SK-N-SH (cell line): ENCODE data around the gene VPS16.

ENCODE experiments used
- CHD2 ChIP-seq: fragments of 150-350 bp; IDR thresholded peaks from 2 replicates; pipeline ENCODE4 v1.6.1; 2018; ENCODE audit warnings: low read length; ENCODE audit not compliant: partially characterized antibody
- CTCF ChIP-seq: fragments of 200-600 bp; sonication (generic); IDR thresholded peaks from 2 replicates; pipeline ENCODE4 v1.6.1; 2017; ENCODE audit warnings: antibody characterized with exemption, mild to moderate bottlenecking, moderate library complexity
- ELF1 ChIP-seq: IDR thresholded peaks from 2 replicates; pipeline ENCODE4 v1.4.0; 2012
- EP300 ChIP-seq, 2 experiments: IDR thresholded peaks; 2 replicates each; pipeline versions ENCODE4 v1.4.0 to v1.6.1; 2012; ENCODE audit warnings: borderline replicate concordance in 1 of 2, low read depth in 1 of 2, low read length in 1 of 2
- EZH2phosphoT487 ChIP-seq: fragments of 200-600 bp; sonication (generic); IDR thresholded peaks from 2 replicates; pipeline ENCODE4 v1.6.1; 2017; ENCODE audit warnings: low read depth, mixed run types, mild to moderate bottlenecking, antibody characterized with exemption, moderate library complexity, borderline replicate concordance
- NRF1 ChIP-seq: IDR thresholded peaks from 2 replicates; pipeline ENCODE4 v1.6.1; 2012; ENCODE audit warnings: low read depth, mild to moderate bottlenecking, low read length
- RAD21 ChIP-seq: IDR thresholded peaks from 2 replicates; pipeline ENCODE4 v1.6.1; 2012; ENCODE audit warnings: mild to moderate bottlenecking, low read length
- REST ChIP-seq: IDR thresholded peaks from 2 replicates; pipeline ENCODE4 v1.6.1; 2012; ENCODE audit warnings: mild to moderate bottlenecking, low read depth, low read length, moderate library complexity
- RFX5 ChIP-seq: IDR thresholded peaks from 2 replicates; pipeline ENCODE4 v1.6.1; 2012; ENCODE audit warnings: mild to moderate bottlenecking, improper control_type of control experiment, low read length
- SMC3 ChIP-seq: IDR thresholded peaks from 2 replicates; pipeline ENCODE4 v1.6.1; 2012; ENCODE audit warnings: low read depth, low read length, improper control_type of control experiment
- USF2 ChIP-seq: fragments of 150-350 bp; IDR thresholded peaks from 2 replicates; pipeline ENCODE4 v1.6.1; 2017; ENCODE audit warnings: antibody characterized with exemption, low read length, low read depth, borderline replicate concordance
- ZBTB33 ChIP-seq: IDR thresholded peaks from 2 replicates; pipeline ENCODE4 v1.4.0; 2012; ENCODE audit warnings: low read depth, borderline replicate concordance

- TF ChIP-seq CTCF (no peak), ZBTB33 (no peak), CHD2 (no peak), NRF1 (no peak), RFX5 (no peak), EZH2phosphoT487 (no peak), EP300 (IDR thresholded peaks at IDR 0.05; ENCODE audit: borderline replicate concordance in 1 of 2, low read depth in 1 of 2, low read length in 1 of 2) (no peak), USF2 (no peak), REST (no peak), ELF1 (no peak), RAD21 (no peak), SMC3 (no peak)
Observed at GRCh38 chr20:2804852-2805688, 35.5 kb upstream of the VPS16 start.
